ENCODE data around the gene NDUFAF2.

The NDUFAF2 gene

DNA sequence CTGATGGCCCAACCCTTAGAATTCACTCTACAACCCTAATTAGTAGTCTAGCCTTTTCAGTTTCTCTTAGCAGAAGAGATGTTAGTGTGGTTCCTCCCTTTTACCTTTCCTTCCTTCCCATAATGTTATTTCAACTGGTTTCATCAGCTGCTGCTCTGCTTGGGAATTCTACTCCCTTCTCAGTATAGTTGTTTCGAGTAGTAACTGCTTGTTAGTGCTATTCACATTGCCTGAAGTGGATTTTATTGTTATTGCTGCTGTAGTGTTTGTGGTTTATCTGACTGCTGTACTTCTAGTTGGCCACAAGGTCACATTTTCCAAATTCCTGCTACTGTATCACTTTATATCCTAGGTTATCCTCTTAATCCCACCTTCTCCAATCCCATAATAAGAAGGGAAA, 187.6 kb downstream of the NDUFAF2 start:
- DNase-seq: no peak

DNA sequence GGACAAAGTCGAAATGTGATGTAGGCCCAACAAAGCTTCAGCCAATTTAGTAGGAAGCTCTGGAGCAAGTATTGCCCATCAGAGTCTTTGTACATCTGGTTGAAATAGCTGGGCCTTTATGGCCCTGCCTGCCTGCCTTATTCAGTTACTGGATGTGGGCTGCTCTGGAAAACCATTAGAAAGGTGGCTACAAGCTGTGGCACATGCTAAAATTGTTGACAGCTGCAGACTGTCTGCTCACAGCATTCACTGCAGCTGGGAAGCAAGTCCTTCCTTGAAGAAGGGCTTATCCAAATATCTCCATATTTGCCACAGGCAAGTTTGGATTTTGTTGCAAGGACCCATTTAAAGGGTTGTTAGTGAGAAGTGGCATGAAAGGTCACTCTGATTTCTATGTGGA, 192.8 kb downstream of the NDUFAF2 start:
- DNase-seq: no peak

DNA sequence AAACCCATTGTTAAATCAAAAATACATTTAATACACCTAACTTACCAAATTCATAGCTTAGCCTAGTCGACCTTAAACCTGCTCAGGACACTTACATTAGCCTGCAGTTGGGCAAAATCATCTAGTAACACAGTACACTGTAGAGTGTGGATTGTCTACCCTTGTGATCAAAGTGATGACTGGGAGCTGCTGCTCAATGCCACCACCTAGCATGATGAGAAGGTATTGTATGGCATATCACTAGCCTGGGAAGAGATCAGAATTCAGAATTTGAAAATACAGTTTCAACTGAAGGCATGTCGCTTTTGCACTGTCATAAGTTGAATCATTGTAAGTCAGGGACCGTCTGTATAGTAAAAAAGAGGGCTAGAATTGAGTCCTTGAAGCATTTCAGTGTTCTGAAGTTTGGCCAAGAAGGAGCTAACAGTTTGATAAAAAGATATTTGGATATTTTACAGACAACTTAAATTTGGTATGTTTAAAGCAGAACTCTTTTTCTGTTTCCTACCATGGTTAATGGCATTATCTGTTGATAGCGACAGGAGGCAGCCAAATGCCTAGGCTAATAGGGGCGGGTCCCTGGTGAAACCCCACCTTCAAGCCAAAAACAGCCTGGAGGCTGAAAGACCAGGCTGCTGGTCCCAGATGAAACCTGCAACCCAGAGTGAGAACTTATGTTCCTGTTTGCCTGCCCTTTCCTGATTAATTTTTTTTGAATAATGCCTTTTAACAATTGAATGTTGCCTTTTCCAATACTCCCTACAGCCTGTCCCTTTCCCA, 194.3 kb downstream of the NDUFAF2 start:
- no peak for DNase-seq

DNA sequence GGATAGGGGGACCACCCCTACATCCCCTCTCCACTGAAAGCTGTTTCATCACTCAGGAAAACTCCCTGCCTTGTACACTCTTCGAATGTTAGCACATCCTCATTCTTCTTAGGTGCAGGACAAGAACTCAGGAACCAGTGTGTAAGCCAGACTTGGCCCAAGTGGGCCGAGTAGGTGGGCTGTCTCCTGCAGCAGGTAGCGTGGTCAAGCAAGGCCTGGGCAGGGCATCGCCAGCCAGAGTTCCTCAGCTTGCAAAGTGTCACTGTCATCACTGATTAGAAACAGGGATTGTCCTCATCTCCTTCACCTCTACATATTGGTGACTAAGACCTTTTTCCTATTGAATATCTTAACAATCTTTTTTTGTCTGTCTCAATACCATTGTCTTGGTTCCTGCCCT, 194.9 kb downstream of the NDUFAF2 start:
- no peak for DNase-seq

DNA sequence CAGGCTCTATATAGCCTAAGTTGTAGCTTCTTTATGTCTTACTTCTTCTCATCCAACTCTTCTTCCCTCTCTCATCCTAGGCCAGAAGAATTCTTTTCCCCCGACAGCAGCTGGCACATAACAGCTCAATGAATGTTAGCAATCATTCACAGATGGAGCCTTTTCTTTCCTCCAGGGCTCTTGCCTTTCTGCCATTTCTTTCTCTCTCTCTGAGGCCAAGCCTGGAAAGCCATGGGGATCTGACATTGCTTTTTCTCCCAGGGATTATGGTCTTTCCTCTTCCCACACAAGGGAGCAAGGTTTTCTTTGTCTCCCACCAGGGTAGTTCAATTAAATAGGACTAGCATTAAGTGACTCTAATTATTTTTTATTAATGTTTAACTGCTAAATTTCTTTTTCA, 196.8 kb downstream of the NDUFAF2 start:
- DNase-seq: no peak

DNA sequence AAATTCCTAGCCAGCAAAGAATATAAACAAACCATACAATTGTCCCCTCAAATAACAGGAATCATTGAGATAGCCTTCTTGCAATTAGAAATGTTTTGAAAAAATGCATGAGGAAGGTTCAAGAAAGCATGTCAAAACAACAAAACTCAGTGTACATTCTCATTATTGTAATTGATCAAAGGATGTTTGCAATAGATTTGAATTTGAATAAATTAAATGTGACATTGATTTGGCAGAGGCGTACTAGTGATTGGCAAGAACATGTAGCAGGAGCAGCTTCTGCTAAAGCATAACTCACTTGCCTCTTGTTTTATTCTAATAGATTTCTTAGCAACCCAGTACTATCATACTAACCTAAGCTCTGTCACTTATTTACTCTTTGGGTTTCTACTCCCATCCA, 197.4 kb downstream of the NDUFAF2 start:
- DNase-seq: no peak

DNA sequence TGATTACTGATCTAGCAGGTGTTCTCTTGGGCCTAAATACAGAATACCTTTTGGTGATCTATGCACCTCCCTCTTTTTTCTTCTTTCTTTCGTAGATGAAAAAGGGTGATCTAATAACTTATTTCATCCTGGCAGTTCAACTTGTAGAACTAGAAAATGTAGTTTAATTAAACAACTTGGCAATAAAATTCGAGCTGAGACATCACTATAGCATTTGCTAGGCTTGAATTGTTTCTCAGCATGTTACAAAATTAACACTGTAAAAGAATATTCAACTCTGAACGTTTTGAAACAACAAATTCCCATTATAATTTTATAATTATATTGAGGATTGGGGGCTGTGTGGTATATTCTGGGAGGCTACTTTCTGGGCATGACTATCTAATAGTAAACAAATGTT, 197.8 kb downstream of the NDUFAF2 start:
- DNase-seq: no peak

DNA sequence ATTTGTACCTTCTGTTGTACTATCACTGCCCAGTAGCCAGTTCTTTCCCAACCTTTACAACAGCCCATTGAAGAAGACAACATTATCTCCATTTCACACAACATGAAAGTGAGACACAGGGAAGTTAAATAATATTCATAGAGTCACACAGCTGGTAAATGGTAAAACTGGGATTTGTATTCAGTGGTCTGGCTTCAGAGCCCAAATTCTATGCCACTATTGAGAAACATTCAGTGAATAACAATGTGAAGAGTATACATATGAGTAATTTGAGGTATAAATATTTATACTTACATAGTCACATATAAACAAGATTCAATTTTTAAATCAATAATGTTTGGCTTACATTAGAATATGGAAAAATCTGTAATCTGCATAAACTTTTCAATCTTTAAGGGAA, 203.5 kb downstream of the NDUFAF2 start:
- DNase-seq: no peak

DNA sequence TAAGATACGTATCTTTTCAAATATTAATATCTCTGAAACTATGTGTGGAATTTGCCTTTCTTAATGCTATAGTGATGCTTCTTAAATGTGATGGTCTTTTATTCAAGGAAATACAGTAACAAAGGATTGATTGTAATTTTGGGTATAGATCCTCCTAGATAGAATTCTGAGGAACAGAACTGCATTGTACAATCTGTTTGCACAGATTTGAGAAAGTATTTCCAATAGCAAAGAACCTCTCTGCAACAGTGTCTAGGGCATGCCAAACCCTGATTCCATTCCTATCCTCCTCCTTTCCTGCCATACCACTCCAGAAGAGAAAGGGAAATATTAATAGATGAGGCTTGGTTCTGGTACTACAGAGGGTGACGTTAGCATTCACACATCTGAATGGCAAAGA, 206.9 kb downstream of the NDUFAF2 start:
- DNase-seq: no peak

DNA sequence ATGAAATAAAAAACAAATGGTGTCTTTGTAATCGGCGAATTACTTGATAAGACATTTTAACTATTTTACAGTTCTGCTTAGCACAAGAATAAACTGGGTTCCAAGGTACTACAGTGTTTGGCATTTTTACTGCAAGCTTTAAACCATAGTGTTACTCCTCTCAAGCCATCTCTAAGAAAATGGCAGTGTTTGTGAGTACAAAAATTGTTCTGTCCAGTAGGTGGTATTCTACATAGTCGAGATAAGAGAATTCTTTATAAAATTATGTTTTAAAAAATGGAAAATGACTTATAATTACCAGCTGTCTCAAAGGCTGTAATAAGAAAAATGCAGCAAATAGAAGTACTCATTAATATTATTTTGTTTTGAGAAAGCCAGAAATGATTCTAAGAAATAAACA, 214.1 kb downstream of the NDUFAF2 start:
- no peak for DNase-seq

DNA sequence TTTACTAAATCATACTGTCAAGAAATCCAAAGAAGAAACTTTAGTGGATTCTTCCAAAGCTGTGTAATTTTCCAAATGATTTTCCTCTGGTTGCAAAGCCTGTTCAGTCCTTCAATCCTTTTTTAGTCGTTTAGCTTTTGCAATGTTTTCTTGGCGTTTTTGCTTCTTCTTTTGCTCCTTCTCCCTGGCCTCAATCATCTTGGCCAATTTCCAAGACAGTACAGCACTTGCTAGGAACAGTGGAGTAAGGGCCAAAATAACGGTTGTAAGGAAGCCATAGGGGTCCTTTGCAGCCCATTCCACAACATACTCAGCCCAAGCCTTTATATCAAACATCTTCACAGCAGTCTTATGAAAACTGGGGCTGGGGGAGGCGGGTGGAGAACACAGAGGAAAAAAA, 214.8 kb downstream of the NDUFAF2 start:
- peak; percentile 52 for DNase-seq

DNA sequence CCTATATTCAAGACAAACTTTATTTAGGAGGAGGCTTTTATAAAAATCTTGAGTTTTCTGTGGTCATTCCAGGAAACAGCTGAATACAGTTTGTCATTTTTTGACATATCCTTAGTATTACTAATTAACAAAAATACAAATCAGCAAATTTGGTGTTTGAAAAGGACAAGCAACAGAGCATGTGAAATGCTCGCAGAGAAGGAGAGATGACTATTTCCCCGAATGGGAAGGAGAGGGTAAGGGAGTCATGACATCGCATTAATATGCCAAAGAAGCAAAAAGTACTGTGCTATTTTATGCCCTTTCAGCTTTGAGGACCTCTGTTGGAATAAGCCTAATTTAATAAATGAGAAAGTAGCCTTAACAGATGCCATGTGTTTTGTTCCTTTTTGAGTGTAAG, 215.5 kb downstream of the NDUFAF2 start:
- DNase-seq: no peak

DNA sequence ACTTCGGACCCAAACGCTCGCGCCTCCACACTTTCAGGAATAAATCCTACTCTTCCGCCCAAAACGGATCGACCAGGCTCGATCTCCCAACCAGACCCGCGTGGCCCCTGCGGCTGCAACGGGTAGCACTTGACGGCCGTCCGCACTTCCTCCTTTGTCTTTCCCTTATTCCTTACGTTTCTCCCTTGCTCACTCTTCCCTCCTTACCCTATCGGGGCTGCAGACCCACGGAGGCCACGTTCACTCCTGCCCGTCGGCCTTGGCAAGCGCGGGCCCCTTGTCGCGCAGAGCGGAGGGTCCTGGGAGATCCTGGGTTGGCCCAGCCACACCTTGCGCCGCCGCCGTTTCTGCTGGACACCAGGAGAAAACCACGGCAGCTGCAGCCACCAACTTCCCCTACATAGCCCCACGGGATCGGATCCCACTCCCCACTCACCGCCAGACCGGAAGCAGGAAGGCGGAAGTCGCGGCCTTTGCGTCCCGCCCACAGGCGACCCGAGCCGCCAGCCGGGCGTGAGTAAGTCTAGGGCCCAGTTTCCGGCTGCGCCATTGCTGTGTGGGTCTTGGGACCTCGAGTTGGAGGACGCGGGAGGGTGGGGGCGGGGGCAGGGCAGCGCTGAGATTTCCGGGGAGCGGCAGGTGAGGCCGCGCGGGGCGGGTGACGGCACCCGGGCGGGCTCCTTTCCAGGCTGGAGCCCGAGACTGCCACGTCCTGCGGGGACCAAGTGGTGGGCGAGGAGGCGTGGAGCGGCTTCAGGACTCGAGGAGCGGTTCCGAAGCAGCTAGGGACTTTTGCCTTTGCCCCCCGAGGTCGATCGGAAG, 217.2 kb downstream of the NDUFAF2 start, which contains the start of gene SMIM15:
Gene SMIM15, minus strand, starts transcription at position 459 of the 822 bp plus-strand sequence. CDS start 2,297 bp downstream, outside the sequence.
- DNase-seq: peak; percentile 94

DNA sequence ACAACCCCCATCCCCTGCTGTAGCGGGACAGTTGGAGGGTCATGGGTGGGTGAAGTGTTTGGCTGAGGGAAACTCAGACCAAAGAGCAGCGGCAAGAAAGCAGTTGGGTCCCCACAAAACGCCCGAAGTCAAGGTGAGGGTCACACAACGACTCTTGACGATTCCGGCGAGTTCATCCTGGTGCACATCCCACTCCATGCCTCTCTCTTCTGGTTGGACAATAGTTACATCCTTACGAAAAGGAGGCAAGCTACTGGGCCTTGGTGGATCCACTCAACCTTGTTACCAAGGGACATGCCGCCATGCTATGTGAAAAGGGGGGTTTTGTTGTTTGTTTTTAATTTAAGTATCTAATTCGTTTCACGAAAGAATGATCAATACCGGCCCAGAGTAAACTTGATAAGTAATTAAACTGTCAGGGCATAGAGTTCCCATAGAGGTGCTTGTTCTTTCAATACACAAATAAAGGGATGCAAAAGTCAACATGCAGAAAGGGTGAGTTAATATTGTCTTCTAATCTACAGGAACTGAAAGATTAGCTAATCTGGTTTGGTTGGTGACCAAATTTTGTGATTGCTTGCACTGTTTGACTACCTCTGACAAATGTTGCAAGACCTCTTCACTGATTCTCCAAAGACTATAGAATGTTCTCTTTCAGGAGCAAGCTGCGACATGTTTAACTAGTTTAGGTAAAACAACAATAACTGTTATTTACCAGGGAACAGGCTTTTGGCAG, 218.0 kb downstream of the NDUFAF2 start:
- peak; percentile 46 for DNase-seq

DNA sequence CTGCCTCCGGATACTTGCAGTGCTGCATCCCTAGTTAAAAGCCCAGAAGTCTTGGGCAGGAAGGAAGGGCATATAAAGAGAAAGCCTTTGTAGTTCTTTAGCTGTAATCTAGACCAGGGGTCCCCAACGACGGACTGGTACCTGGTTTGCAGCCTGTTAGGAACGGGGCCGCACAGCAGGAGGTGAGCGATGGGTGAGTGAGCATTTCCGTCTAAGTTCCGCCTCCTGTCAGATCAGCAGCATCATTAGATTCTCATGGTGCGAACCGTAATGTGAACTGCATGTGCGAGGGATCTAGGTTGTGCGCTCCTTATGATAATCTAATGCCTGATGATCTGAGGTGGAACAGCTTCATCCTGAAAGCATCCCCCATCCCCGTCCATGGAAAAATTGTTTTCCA, 218.9 kb downstream of the NDUFAF2 start:
- no peak for DNase-seq

DNA sequence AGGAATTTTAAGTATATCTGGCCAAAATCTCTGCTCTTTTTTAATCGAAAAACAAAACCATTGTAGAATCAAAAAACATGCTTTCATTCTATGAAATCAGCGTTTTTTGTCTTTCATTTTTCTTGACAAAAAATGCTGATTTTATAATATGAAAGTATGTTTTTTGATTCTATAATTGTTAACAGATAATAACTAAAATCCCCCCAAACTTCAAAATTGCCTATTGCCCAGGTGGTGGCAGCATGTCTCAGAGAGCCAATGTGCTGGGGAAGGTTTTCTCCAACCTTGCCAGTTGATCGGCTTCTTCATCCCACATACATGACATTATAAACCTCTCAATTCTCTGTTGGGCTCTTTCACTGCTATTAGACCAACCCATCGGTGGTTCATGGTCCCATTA, 222.4 kb downstream of the NDUFAF2 start:
- peak; percentile 49 for DNase-seq

DNA sequence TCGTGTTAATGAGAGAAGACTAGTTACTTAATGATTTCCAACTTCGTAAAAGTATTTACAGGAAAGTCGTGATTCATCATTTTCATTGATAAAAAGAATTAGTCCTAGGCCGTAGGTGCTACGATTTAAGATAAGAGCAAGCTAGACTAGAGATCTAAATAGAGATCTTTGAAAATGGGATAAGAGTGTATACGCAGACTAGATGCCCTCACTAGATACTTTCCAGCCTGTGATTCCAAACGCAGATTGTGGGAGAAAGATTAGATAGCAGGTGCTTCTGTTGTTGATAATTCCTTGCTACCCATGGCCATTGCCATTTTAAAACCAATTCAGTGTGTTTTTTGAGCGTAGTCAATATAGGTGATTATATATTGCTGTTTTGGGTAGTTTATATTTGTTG, 223.9 kb downstream of the NDUFAF2 start:
- DNase-seq: no peak

DNA sequence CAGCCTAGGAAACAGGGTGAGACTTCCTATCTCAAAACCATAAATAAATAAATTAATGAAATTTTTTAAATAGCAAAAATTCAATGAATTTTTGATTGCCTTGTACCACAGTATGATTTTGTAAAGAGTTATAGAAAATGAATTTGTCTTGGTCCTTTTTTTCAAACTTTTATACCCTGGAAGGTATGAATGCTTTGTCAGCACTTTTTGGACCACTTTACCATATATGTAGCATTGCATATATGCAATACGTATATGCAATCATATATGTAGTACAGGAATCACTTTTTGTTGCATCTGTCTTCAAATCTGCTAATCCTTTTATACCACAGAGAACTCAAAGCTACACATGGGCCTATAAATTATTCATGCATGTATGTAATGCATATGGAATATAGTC, 226.5 kb downstream of the NDUFAF2 start:
- no peak for DNase-seq

DNA sequence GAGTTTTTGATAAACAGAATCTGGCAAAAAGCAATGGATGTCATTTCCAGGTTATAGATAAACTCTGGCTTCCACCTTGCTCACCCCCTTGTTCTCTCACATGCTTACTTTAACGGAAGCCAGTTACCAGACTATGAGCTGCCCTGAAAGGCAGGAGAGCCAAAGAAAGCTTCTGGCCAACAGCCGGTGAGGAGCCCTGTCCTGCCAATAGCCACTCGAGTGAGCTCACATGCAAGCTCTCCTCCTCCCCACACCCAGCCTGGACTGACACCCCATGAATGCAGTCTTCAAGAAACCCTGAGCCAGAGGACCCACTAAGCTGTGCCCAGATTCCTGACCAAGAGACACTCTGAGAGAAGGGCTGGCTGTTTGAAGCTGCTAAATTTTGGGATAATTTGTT, 231.6 kb downstream of the NDUFAF2 start:
- no peak for DNase-seq

DNA sequence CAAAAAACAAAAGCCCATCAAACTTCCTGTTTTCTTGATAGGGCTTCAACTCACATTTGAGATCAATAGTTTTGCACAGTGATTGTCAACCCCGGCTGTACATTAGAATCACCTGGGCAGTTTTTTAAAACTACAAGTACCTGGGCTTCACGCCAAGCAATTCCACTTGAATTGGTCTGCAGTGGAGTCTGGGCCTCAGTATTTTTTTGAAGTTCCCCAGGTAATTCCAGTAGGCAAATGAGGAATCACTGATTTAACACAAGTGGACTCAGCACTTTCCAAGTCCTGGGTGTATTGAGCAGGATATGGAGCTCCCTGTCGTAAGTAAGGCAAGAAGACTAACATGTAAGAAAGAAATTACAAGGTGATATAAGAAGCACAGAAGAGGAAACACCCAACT, 232.1 kb downstream of the NDUFAF2 start:
- no peak for DNase-seq

DNA sequence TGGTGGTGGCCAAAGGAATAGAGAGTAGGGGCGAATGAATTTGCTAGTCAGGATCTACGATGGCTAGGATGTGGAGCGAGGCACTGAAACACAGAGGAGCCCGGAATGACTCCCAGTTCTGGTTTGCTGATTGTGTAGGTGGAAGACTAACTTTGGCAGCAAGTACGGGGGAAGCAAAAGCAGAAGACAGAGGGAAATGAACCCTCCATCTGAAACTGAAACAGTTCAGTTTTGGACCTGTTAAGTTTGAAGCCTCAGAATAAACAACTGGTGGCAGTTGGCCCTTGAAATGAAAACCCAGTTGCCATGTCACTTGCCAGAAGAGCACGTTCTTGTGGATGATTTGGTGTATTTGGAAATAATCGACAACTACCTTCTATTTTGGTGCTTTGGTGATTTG, 232.7 kb downstream of the NDUFAF2 start:
- peak; percentile 65 for DNase-seq

DNA sequence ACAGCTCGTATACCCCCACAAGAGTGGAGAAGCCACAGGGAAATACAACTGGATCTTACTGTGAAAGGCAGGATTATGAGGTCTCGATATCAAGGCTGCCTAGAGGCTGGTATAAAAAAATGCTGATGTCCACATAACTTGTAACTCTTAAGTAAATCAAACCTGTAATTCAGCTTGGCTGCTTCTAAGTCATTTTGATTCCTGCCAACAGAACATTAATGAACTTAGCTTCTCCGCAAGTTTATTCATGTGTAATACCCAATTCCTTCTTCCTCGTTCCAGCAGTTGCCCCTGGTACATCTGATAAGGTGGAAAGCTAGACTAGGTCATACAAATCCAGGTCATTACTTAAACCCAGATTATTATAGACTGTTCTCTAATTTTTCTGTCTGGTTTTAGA, 233.7 kb downstream of the NDUFAF2 start:
- no peak for DNase-seq

DNA sequence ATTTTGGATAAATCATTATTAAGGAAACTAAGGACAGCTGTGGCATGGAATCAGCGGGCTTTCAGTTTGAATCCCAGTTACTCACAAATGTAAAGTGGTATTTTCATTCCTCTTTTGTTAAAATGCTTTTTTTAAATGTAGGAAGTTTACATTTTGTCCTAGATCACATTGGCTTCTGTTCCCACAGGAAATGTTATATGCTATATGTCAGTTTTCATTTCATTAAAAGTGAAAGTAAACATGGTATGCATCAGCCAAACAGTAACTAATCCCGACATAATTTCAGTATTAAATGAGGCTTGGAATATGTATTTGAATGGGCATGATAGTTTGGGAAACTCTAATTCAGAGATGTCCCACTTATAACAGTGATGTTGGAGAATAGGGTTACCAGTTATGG, 235.9 kb downstream of the NDUFAF2 start:
- peak; percentile 39 for DNase-seq

DNA sequence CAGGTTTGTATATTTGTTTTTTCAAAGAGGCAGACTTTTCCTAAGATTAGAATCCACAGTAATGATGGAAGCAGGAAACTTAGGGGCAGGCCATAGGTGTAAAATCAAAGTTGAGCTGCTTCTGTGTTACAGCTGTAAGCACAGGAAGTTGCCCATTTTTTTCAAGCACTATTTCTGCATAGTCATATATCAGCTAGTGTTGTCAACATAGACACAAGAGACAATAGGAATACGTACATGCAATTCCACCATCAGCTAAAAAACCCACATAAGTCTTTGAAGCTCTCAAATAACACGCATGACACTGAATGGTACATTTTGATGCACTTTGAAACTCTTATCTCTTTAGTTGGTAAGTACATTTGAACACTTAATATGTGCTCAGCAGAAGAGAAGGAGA, 237.4 kb downstream of the NDUFAF2 start:
- DNase-seq: peak; percentile 21

Measured in suppressor macrophage treated with lipopolysaccharide for 4 hours (primary cell).